HEK293 (cell line): ENCODE results near the gene TNFRSF9.

Source experiments
- CTCF ChIA-PET: fragments of 350-600 bp; formaldehyde crosslinking; extraction: SDS; loops from one replicate; lab custom pipeline; 2021; ENCODE audit warnings: antibody characterized with exemption; lab: Yijun Ruan, JAX
- POLR2A ChIA-PET: fragments of 300-600 bp; formaldehyde crosslinking; extraction: SDS; loops from one replicate; lab custom pipeline; 2020; ENCODE audit warnings: antibody characterized with exemption, inconsistent platforms; lab: Yijun Ruan, JAX
- H3K27ac ChIP-seq: fragments of 200-500 bp; sonication (Bioruptor generic); 2 replicates; pipeline ENCODE4 v1.5.1; 2014; ENCODE audit warnings: low read depth, low read length, control low read depth, inconsistent platforms; ENCODE audit errors: extremely low read depth
- H3K36me3 ChIP-seq, 2 experiments: fragments of 200-500 bp in 1 of 2; sonication (Bioruptor generic) in 1 of 2; 1 replicate in 1 of 2; 2 replicates in 1 of 2; pipeline ENCODE4 v1.5.1; 2014 to 2017; ENCODE audit warnings: inconsistent platforms in 2 of 2, low read length in 2 of 2; ENCODE audit not compliant: control insufficient read depth in 2 of 2, insufficient read depth in 1 of 2
- H3K4me1 ChIP-seq: fragments of 200-500 bp; sonication (Bioruptor generic); 2 replicates; pipeline ENCODE4 v1.5.1; 2014; ENCODE audit warnings: mild to moderate bottlenecking, low read length, inconsistent platforms; ENCODE audit not compliant: control insufficient read depth, insufficient read depth
- H3K4me3 ChIP-seq: 2 replicates; pipeline ENCODE4 v1.5.1; 2011; ENCODE audit warnings: low read depth, mild to moderate bottlenecking, control low read depth, low read length, moderate library complexity
- H3K9me3 ChIP-seq: fragments of 200-500 bp; sonication (Bioruptor generic); 2 replicates; pipeline ENCODE4 v1.5.1; 2014; ENCODE audit warnings: low read depth, low read length, inconsistent platforms; ENCODE audit not compliant: control insufficient read depth, insufficient read depth
- BCL6B ChIP-seq: fragments of 450-650 bp; formaldehyde crosslinking; IDR thresholded peaks from 2 replicates; pipeline ENCODE4 v1.5.1; 2017; ENCODE audit warnings: missing biosample characterization, missing genetic modification characterization
- EGR2 ChIP-seq: fragments of 450-650 bp; formaldehyde crosslinking; IDR thresholded peaks from 2 replicates; pipeline ENCODE4 v1.5.1; 2016; ENCODE audit warnings: low read depth, missing biosample characterization, missing genetic modification characterization
- GFI1B ChIP-seq: fragments of 450-650 bp; formaldehyde crosslinking; IDR thresholded peaks from 2 replicates; pipeline ENCODE4 v1.5.1; 2016; ENCODE audit warnings: missing biosample characterization, missing genetic modification characterization
- IKZF3 ChIP-seq: fragments of 450-650 bp; IDR thresholded peaks from 2 replicates; pipeline ENCODE4 v1.5.0; 2018; ENCODE audit warnings: missing biosample characterization, mild to moderate bottlenecking, missing genetic modification characterization, moderate library complexity
- REST ChIP-seq: fragments of 450-650 bp; formaldehyde crosslinking; IDR thresholded peaks from 2 replicates; pipeline ENCODE4 v1.5.1; 2016; ENCODE audit warnings: missing biosample characterization, missing genetic modification characterization
- TCF7L2 ChIP-seq: IDR thresholded peaks from 2 replicates; pipeline ENCODE4 v1.6.1; 2011; ENCODE audit warnings: low read depth, mild to moderate bottlenecking, inconsistent platforms, low read length, moderate library complexity, borderline replicate concordance
- TSHZ1 ChIP-seq: fragments of 450-650 bp; formaldehyde crosslinking; IDR thresholded peaks from 2 replicates; pipeline ENCODE4 v1.5.1; 2016; ENCODE audit warnings: missing biosample characterization, missing genetic modification characterization, borderline replicate concordance
- ZNF121 ChIP-seq: fragments of 450-650 bp; formaldehyde crosslinking; IDR thresholded peaks from 2 replicates; pipeline ENCODE4 v1.5.1; 2016; ENCODE audit warnings: missing biosample characterization, missing genetic modification characterization
- ZNF155 ChIP-seq: fragments of 450-650 bp; formaldehyde crosslinking; IDR thresholded peaks from 2 replicates; pipeline ENCODE4 v1.5.1; 2016; ENCODE audit warnings: missing biosample characterization, missing genetic modification characterization
- ZNF16 ChIP-seq: fragments of 450-650 bp; formaldehyde crosslinking; IDR thresholded peaks from 2 replicates; pipeline ENCODE4 v1.5.1; 2016; ENCODE audit warnings: low read depth, missing biosample characterization, missing genetic modification characterization
- ZNF211 ChIP-seq: fragments of 450-650 bp; formaldehyde crosslinking; IDR thresholded peaks from 2 replicates; pipeline ENCODE4 v1.5.1; 2016; ENCODE audit warnings: low read depth, missing biosample characterization, missing genetic modification characterization
- ZNF558 ChIP-seq: fragments of 450-650 bp; formaldehyde crosslinking; IDR thresholded peaks from 2 replicates; pipeline ENCODE4 v1.5.1; 2016; ENCODE audit warnings: missing biosample characterization, missing genetic modification characterization
- ZNF639 ChIP-seq: fragments of 450-650 bp; formaldehyde crosslinking; IDR thresholded peaks from 2 replicates; pipeline ENCODE4 v1.5.1; 2016; ENCODE audit warnings: missing biosample characterization, missing genetic modification characterization
- ZNF704 ChIP-seq: fragments of 450-650 bp; formaldehyde crosslinking; IDR thresholded peaks from 2 replicates; pipeline ENCODE4 v1.5.1; 2016; ENCODE audit warnings: missing biosample characterization, missing genetic modification characterization
- ZNF776 ChIP-seq: fragments of 450-650 bp; formaldehyde crosslinking; IDR thresholded peaks from 2 replicates; pipeline ENCODE4 v1.5.0; 2017; ENCODE audit warnings: missing biosample characterization, missing genetic modification characterization, borderline replicate concordance
- ZNF791 ChIP-seq: fragments of 450-650 bp; formaldehyde crosslinking; IDR thresholded peaks from 2 replicates; pipeline ENCODE4 v1.5.1; 2016; ENCODE audit warnings: missing biosample characterization, missing genetic modification characterization
- ZSCAN16 ChIP-seq: fragments of 450-650 bp; formaldehyde crosslinking; IDR thresholded peaks from 2 replicates; pipeline ENCODE4 v1.5.1; 2016; ENCODE audit warnings: missing biosample characterization, missing genetic modification characterization

TNFRSF9 gene

GRCh38 chr1:7893529-7894180, 47.0 kb downstream of the TNFRSF9 start (continued):
- TF ChIP-seq REST (tag by site-specific recombination) (no peak), ZNF155 (tag by site-specific recombination) (no peak), ZNF558 (tag by site-specific recombination) (no peak), ZNF776 (no peak), EGR2 (no peak), TSHZ1 (no peak)

- Histone ChIP-seq H3K4me1 (no peaks in the 10 kb centered on the region), H3K27ac (no peak overlapping the region), H3K36me3 (no peaks in the 10 kb centered on the region), H3K9me3 (no peaks in the 10 kb centered on the region)
- ChIA-PET POLR2A (no interaction called here), CTCF (interaction anchor here (0.6 kb wide), 1 partner anchor 244 kb away, joined by 3 read pairs; no protein-coding TSS in a partner anchor)
- no peak for TF ChIP-seq GFI1B (tag by site-specific recombination)
- TF ChIP-seq ZSCAN16, result no peak
- TF ChIP-seq ZNF121, result no peak
- TF ChIP-seq IKZF3 (tag by site-specific recombination), result no peak
- no peak for TF ChIP-seq TCF7L2
- no peak for TF ChIP-seq ZNF639 (tag by site-specific recombination)
- TF ChIP-seq ZNF16 (tag by site-specific recombination), result no peak
- no peak for TF ChIP-seq ZNF211
- TF ChIP-seq ZNF791 (tag by site-specific recombination), result no peak
- TF ChIP-seq ZNF704, result no peak
- TF ChIP-seq BCL6B (tag by site-specific recombination), result no peak
- TF ChIP-seq, all 188 proteins: peak for 0
- no peak overlapping the region for H3K4me3 ChIP-seq
These were observed 48.8 kb downstream of the TNFRSF9 start for GRCh38 chr1:7891804-7892203.
